HepG2 (cell line): ENCODE results near the gene OBP2A. TPM values are rescaled to one million over a fixed set of nuclear protein-coding genes. Genes with fewer than 3 reads are reported as not detected.

ENCODE experiments used
- ATAC-seq: fragments of 200-7000 bp; cut with Tn5 transposase; 3 replicates; pipeline ENCODE4 v1.9.1; 2020; ENCODE audit warnings: mild to moderate bottlenecking, moderate library complexity
- BruUV-seq: library from RNA; stranded (reverse); fragments of 400-500 nt; replicated peaks from 2 replicates; lab custom pipeline; 2021; lab: Mats Ljungman, UMichigan
- CTCF ChIA-PET: fragments of 300-600 bp; formaldehyde crosslinking; extraction: SDS; loops from one replicate; lab custom pipeline; 2021; ENCODE audit warnings: low total read pairs, inconsistent platforms, low intra/inter-chr PET ratio; lab: Yijun Ruan, JAX
- POLR2A ChIA-PET: fragments of 350-600 bp; sonication (Branson Sonifier 250); formaldehyde crosslinking; loops from one replicate; lab custom pipeline; 2020; ENCODE audit warnings: antibody characterized with exemption, inconsistent platforms; lab: Yijun Ruan, JAX
- DNase-seq: peaks from one replicate; pipeline ENCODE4 v3.0.0-alpha.2; 2015; ENCODE audit warnings: low spot score
- FAIRE-seq: peaks from 3 replicates; lab custom pipeline; 2011; peaks lifted over from hg19 to GRCh38; lab: Jason Lieb, UNC
- H2AFZ ChIP-seq: one replicate; pipeline ENCODE4 v1.6.1; 2011; ENCODE audit warnings: low read length, inconsistent platforms
- H3K27ac ChIP-seq: fragments of 300-600 bp; 3 replicates; pipeline ENCODE4 v1.8.0; 2011; ENCODE audit warnings: mixed run types, mild to moderate bottlenecking, mixed read lengths, low read length, inconsistent platforms; ENCODE audit not compliant: insufficient read depth; ENCODE audit errors: extremely low read length
- H3K27me3 ChIP-seq, 2 experiments: fragments of 200-600 bp in 1 of 2; 2 replicates in 1 of 2; 3 replicates in 1 of 2; pipeline versions ENCODE4 v1.6.0 to v1.8.0; 2011; ENCODE audit warnings: low read length in 2 of 2, mild to moderate bottlenecking in 2 of 2, moderate library complexity in 2 of 2, inconsistent platforms in 1 of 2; ENCODE audit not compliant: insufficient read depth in 2 of 2, control insufficient read depth in 1 of 2
- H3K36me3 ChIP-seq, 2 experiments: fragments of 200-600 bp in 1 of 2; replicated peaks in 1 of 2; 2 replicates in 1 of 2; 3 replicates in 1 of 2; pipeline versions ENCODE4 v1.5.1 to v1.8.0; 2011; ENCODE audit warnings: low read length in 2 of 2, inconsistent platforms in 1 of 2; ENCODE audit not compliant: insufficient read depth in 2 of 2, control insufficient read depth in 1 of 2
- H3K4me1 ChIP-seq: 2 replicates; pipeline ENCODE4 v1.5.1; 2012; ENCODE audit warnings: low read length, inconsistent platforms; ENCODE audit not compliant: insufficient read depth
- H3K4me2 ChIP-seq: 2 replicates; pipeline ENCODE4 v1.6.0; 2011; ENCODE audit warnings: low read depth, low read length, inconsistent platforms
- H3K4me3 ChIP-seq, 3 experiments: fragments of 200-600 bp in 1 of 3; sonication (generic), shearing (Covaris generic) in 1 of 3; replicated peaks in 1 of 3; 2 replicates each; pipeline ENCODE4 v1.5.1; 2011 to 2016; ENCODE audit warnings: low read length in 3 of 3, inconsistent platforms in 2 of 3, low read depth in 2 of 3, mild to moderate bottlenecking in 2 of 3, control low read depth in 1 of 3, mixed read lengths in 1 of 3; ENCODE audit not compliant: insufficient read depth in 1 of 3
- H3K79me2 ChIP-seq: one replicate; pipeline ENCODE4 v1.6.1; 2011; ENCODE audit warnings: low read length, inconsistent platforms; ENCODE audit not compliant: insufficient read depth
- H3K9ac ChIP-seq: 2 replicates; pipeline ENCODE4 v1.6.0; 2011; ENCODE audit warnings: mild to moderate bottlenecking, low read depth, low read length, inconsistent platforms; ENCODE audit not compliant: insufficient read depth
- H3K9me3 ChIP-seq: 2 replicates; pipeline ENCODE4 v1.5.1; 2012; ENCODE audit warnings: mild to moderate bottlenecking, low read length
- H4K20me1 ChIP-seq: 2 replicates; pipeline ENCODE4 v1.6.0; 2011; ENCODE audit warnings: inconsistent platforms, mild to moderate bottlenecking, low read length, moderate library complexity; ENCODE audit not compliant: insufficient read depth
- HMG20B ChIP-seq: conservative IDR thresholded peaks from 2 replicates; pipeline ENCODE4 v1.6.1; 2016; ENCODE audit warnings: missing genetic modification reagents, missing compliant biosample characterization
- KDM4B ChIP-seq: sonication (generic); formaldehyde crosslinking; IDR thresholded peaks from 2 replicates; pipeline ENCODE4 v1.4.0; 2020; ENCODE audit warnings: missing genetic modification reagents
- RORA ChIP-seq: sonication (generic); formaldehyde crosslinking; IDR thresholded peaks from 2 replicates; pipeline ENCODE4 v1.5.0; 2020; ENCODE audit warnings: mild to moderate bottlenecking, missing genetic modification reagents, moderate library complexity
- ZNF101 ChIP-seq: sonication (generic); formaldehyde crosslinking; IDR thresholded peaks from 2 replicates; pipeline ENCODE4 v1.4.0; 2020; ENCODE audit warnings: mild to moderate bottlenecking, low read depth, missing genetic modification reagents, borderline replicate concordance
- ZNF12 ChIP-seq: sonication (generic); formaldehyde crosslinking; IDR thresholded peaks from 2 replicates; pipeline ENCODE4 v1.5.0; 2020; ENCODE audit warnings: missing genetic modification reagents
- ZNF614 ChIP-seq: IDR thresholded peaks from 2 replicates; pipeline ENCODE4 v1.6.1; 2018; ENCODE audit warnings: missing biosample characterization, missing genetic modification reagents, inconsistent platforms, borderline replicate concordance
- WGBS: methylation state at CpG from one replicate; pipeline ENCODE4 v1.1.6; 2017; ENCODE audit warnings: low lambda C conversion rate; 5-methylcytosine and 5-hydroxymethylcytosine counted together
- in situ Hi-C: cut with HindIII; loops from 2 replicates; pipeline ENCODE4 v1.10.0; 2017; ENCODE audit warnings: low pct_unique_long_range_greater_than_20kb; ENCODE audit not compliant: extremely low pct_ligation_motif_present
- intact Hi-C: fragments of 100-400 bp; cut with micrococcal nuclease; formaldehyde crosslinking; loops from one replicate; pipeline ENCODE4 v1.10.0; 2022; ENCODE audit not compliant: unreplicated experiment
- polyA plus RNA-seq, 8 experiments: library from polyadenylated mRNA; depleted of rRNA in 3 of 8; stranded (reverse) in 7 of 8; unstranded in 1 of 8; fragments of >200 nt; fragmentation: Illumina TruSeq in 4 of 8; extraction: Trizol in 4 of 8; gene quantifications; 2 replicates each; pipeline versions ENCODE4 v1.2.1 to v1.2.3, GENCODE V29; 2011 to 2016; ENCODE audit warnings: low read depth in 4 of 8, missing spikeins in 1 of 8, mixed read lengths in 1 of 8; ENCODE audit not compliant: insufficient read depth in 1 of 8
- total RNA-seq, 5 experiments: library from RNA; depleted of rRNA; stranded (reverse); fragments of >200 nt; fragmentation: Illumina TruSeq; extraction: Trizol; gene quantifications; 2 replicates each; pipeline ENCODE4 v1.2.3, GENCODE V29; 2016; ENCODE audit warnings: low read depth in 1 of 5
- TF ChIP-seq, protein P1 (sequence below): sonication (generic); formaldehyde crosslinking; IDR thresholded peaks from 2 replicates; pipeline ENCODE4 v1.8.0; 2022; ENCODE audit warnings: mild to moderate bottlenecking, missing genetic modification reagents, moderate library complexity
- TF ChIP-seq, protein P2 (sequence below): sonication (generic); formaldehyde crosslinking; IDR thresholded peaks from 2 replicates; pipeline ENCODE4 v1.5.0; 2020; ENCODE audit warnings: missing genetic modification reagents

The OBP2A gene
- total and polyA plus RNA-seq, 2 of the 13 experiments (the other 11 are each of a cell fraction or from before 2014, with no cell fraction given), result 0.32 TPM; not detected in 1

GRCh38 chr9:135512904-135513303, 33.0 kb upstream of the OBP2A start:
- WGBS, result 20% methylated on average over 2 of the region's 7 CpGs
- H3K9ac ChIP-seq, result no peak overlapping the region
- intact Hi-C loops, result no loop called here
- CTCF ChIA-PET, result no interaction called here
- no peaks in the 10 kb centered on the region for H4K20me1 ChIP-seq
- ATAC-seq (no peak), DNase-seq (no peak), FAIRE-seq (no peak)
- BruUV-seq, result no TSS peak
- H3K27ac ChIP-seq, result no peak overlapping the region
- peaks cover 5 to 49% of the 10 kb centered on the region in 2 experiments; a peak in 4 of 5 replicates for H3K27me3 ChIP-seq
- H3K79me2 ChIP-seq, result no peaks in the 10 kb centered on the region
- no peaks in the 10 kb centered on the region for H3K9me3 ChIP-seq
- no peak overlapping the region for H3K4me3 ChIP-seq
- POLR2A ChIA-PET, result no interaction called here
- no peaks in the 10 kb centered on the region for H3K4me1 ChIP-seq
- in situ Hi-C loops, result no loop called here
- H3K4me2 ChIP-seq, result no peak overlapping the region
- TF ChIP-seq HMG20B (CRISPR knock-in tag) (no peak), ZNF614 (CRISPR knock-in tag) (no peak), ZNF101 (CRISPR knock-in tag) (no peak), ZNF12 (no peak), KDM4B (CRISPR knock-in tag) (no peak), RORA (CRISPR knock-in tag) (no peak)
- TF ChIP-seq, protein P1, sequence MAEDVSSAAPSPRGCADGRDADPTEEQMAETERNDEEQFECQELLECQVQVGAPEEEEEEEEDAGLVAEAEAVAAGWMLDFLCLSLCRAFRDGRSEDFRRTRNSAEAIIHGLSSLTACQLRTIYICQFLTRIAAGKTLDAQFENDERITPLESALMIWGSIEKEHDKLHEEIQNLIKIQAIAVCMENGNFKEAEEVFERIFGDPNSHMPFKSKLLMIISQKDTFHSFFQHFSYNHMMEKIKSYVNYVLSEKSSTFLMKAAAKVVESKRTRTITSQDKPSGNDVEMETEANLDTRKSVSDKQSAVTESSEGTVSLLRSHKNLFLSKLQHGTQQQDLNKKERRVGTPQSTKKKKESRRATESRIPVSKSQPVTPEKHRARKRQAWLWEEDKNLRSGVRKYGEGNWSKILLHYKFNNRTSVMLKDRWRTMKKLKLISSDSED (CRISPR knock-in tag), result no peak
- TF ChIP-seq, protein P2, sequence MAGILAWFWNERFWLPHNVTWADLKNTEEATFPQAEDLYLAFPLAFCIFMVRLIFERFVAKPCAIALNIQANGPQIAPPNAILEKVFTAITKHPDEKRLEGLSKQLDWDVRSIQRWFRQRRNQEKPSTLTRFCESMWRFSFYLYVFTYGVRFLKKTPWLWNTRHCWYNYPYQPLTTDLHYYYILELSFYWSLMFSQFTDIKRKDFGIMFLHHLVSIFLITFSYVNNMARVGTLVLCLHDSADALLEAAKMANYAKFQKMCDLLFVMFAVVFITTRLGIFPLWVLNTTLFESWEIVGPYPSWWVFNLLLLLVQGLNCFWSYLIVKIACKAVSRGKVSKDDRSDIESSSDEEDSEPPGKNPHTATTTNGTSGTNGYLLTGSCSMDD (CRISPR knock-in tag), result no peak
- TF ChIP-seq, all 625 proteins: peak for 0
- Histone ChIP-seq H3K36me3 (no peaks in the 10 kb centered on the region), H2AFZ (no peak overlapping the region)
